OCI-LY1 (cell line): ENCODE measurements around the gene GUCA1A.

Experiments
- EZH2 ChIP-seq: fragments of 200-600 bp; sonication (generic), shearing (Covaris generic); IDR thresholded peaks from 2 replicates; pipeline ENCODE4 v1.8.0; 2017; ENCODE audit warnings: borderline replicate concordance, mixed run types, mild to moderate bottlenecking, antibody characterized with exemption, low read length, moderate library complexity, mixed read lengths
- TF ChIP-seq, protein P1 (sequence below): fragments of 200-600 bp; sonication (generic), shearing (Covaris generic); IDR thresholded peaks from 2 replicates; pipeline ENCODE4 v1.5.1; 2017; ENCODE audit warnings: mild to moderate bottlenecking, antibody characterized with exemption, low read length, moderate library complexity, mixed read lengths

DNA sequence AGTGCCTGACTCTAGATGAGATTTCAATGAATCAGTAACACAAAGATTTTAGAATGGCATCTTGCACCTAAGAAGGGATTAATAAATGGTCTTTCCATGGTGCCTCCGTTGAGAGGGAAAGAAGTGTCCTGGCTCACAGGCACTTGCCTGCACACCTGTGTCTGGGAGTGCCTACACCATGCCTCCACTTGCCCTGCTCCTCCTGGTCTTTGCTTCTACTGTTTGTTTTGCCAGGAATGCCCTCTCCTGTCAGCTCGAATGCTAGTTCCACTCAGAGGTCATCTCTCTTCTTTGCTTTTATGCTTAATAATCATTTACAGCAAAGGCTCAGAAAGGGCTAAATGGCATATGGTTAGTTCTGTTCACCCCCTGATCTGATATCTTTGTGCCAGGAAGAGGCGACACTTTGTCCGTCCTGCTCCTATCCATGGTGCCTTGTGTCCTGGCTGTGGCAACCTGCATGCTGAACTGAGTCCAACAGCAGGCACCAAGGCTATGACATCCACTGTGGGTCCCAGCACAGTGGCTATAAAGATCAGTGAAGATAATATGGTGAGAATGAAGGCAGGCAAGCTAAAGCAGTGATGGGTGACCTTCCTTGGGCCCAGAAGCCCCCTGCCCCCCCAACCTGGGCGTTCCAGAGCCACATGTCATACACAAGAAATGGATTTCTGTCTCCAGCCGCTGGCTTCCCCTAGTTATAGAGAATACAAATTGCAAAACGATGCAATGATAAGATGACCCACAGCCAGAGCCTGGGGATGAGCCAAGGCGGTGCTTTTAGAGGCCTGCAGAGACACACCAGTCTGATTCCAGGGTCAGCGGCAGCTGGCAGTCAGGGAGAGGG is 32.2 kb upstream of the GUCA1A start:
- TF ChIP-seq EZH2 = no peak
- TF ChIP-seq, protein P1, sequence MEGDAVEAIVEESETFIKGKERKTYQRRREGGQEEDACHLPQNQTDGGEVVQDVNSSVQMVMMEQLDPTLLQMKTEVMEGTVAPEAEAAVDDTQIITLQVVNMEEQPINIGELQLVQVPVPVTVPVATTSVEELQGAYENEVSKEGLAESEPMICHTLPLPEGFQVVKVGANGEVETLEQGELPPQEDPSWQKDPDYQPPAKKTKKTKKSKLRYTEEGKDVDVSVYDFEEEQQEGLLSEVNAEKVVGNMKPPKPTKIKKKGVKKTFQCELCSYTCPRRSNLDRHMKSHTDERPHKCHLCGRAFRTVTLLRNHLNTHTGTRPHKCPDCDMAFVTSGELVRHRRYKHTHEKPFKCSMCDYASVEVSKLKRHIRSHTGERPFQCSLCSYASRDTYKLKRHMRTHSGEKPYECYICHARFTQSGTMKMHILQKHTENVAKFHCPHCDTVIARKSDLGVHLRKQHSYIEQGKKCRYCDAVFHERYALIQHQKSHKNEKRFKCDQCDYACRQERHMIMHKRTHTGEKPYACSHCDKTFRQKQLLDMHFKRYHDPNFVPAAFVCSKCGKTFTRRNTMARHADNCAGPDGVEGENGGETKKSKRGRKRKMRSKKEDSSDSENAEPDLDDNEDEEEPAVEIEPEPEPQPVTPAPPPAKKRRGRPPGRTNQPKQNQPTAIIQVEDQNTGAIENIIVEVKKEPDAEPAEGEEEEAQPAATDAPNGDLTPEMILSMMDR = no peak
